Testis (tissue), 3 donors: ENCODE measurements around the gene IQSEC1. TPM values are rescaled to one million over a fixed set of nuclear protein-coding genes. Genes with fewer than 3 reads are reported as not detected.

Source experiments
- DNase-seq: peaks from one replicate; pipeline ENCODE4 v3.0.0-alpha.2; 2019
- H3K27ac ChIP-seq, 2 donors: fragments of 200-600 bp; sonication (generic); one replicate each; pipeline ENCODE4 v1.5.1; 2019
- H3K27me3 ChIP-seq: fragments of 200-600 bp; sonication (generic); one replicate; pipeline ENCODE4 v1.5.1; 2019
- H3K36me3 ChIP-seq: fragments of 200-600 bp; sonication (generic); one replicate; pipeline ENCODE4 v1.5.1; 2017; ENCODE audit warnings: low read depth; ENCODE audit errors: missing control alignments
- H3K4me1 ChIP-seq: fragments of 200-600 bp; sonication (generic); one replicate; pipeline ENCODE4 v1.5.1; 2019
- H3K4me3 ChIP-seq, 2 donors: fragments of 200-600 bp; sonication (generic); one replicate each; pipeline ENCODE4 v1.5.1; 2017 to 2019
- H3K9me3 ChIP-seq: fragments of 200-600 bp; sonication (generic); one replicate; pipeline ENCODE4 v1.5.1; 2017
- CTCF ChIP-seq, 3 experiments: fragments of 450-650 bp in 2 of 3; fragments of 200-600 bp in 1 of 3; sonication (generic) in 1 of 3; IDR thresholded peaks; one replicate each; pipeline ENCODE4 v1.5.1; 2016 to 2019; ENCODE audit warnings: antibody characterized with exemption in 3 of 3, mild to moderate bottlenecking in 2 of 3, moderate library complexity in 1 of 3
- POLR2A ChIP-seq: fragments of 450-650 bp; IDR thresholded peaks from one replicate; pipeline ENCODE4 v1.6.1; 2017; ENCODE audit warnings: antibody characterized with exemption, mild to moderate bottlenecking, moderate library complexity
- WGBS, 2 donors: methylation state at CpG; one replicate each; pipeline ENCODE4 v1.1.5; 2018; 5-methylcytosine and 5-hydroxymethylcytosine counted together
- intact Hi-C: fragments of 100-400 bp; cut with DNase I; formaldehyde crosslinking; loops from one replicate; pipeline ENCODE4 v1.15.1; 2023; ENCODE audit warnings: low total_unique reads
- polyA plus RNA-seq: library from polyadenylated mRNA; stranded (reverse); fragments of 350-450 nt; fragmentation: Illumina TruSeq; extraction: RNeasy Lipid Tissue Mini Kit (QIAGEN cat#74804); gene quantifications from one replicate; pipeline ENCODE4 v1.2.3, GENCODE V29; 2014; ENCODE audit warnings: low read depth, low replicate concordance; ENCODE audit not compliant: insufficient read depth
- total RNA-seq, 2 donors: library from RNA; depleted of rRNA; stranded (reverse); fragments of >200 nt; gene quantifications; one replicate each; pipeline ENCODE4 v1.2.3, GENCODE V29; 2016

The IQSEC1 gene
- total and polyA plus RNA-seq, 3 donors from 2014 or later: 32.9 to 89.4 (median 74.3) TPM

GRCh38 chr3:13077431-13078162, 4.4 kb upstream of the IQSEC1 start:
- peak; percentile 67 for DNase-seq
- Histone ChIP-seq H3K4me1 (peaks cover 26% of the 10 kb centered on the region), H3K4me3 (no peak overlapping the region), H3K27me3 (no peaks in the 10 kb centered on the region), H3K27ac (no peak overlapping the region), H3K36me3 (no peaks in the 10 kb centered on the region), H3K9me3 (no peaks in the 10 kb centered on the region)
- WGBS, 2 donors: 36 to 38% methylated on average over 10 to 21 of the region's 21 CpGs
- intact Hi-C loops: no loop called here
- no peak for TF ChIP-seq CTCF (IDR thresholded peaks at IDR 0.05)

GRCh38 chr3:13075986-13076654, 2.9 kb upstream of the IQSEC1 start:
- TF ChIP-seq CTCF (IDR thresholded peaks at IDR 0.05) (no peak), POLR2A (no peak)
- no peak for DNase-seq
- intact Hi-C loops: no loop called here

GRCh38 chr3:13075318-13075717, 2.1 kb upstream of the IQSEC1 start:
- Histone ChIP-seq H3K4me1 (peaks cover 23% of the 10 kb centered on the region), H3K27ac (no peak overlapping the region), H3K36me3 (no peaks in the 10 kb centered on the region), H3K9me3 (no peaks in the 10 kb centered on the region), H3K27me3 (no peaks in the 10 kb centered on the region), H3K4me3 (no peak overlapping the region)
- TF ChIP-seq POLR2A (no peak), CTCF (IDR thresholded peaks at IDR 0.05) (no peak)
- 83 to 89% methylated on average over 7 of the region's 7 CpGs for WGBS, 2 donors
- intact Hi-C loops: no loop called here
- DNase-seq: no peak

More at GRCh38 chr3:13075986-13076654, 2.9 kb upstream of the IQSEC1 start:
- Histone ChIP-seq H3K9me3 (no peaks in the 10 kb centered on the region), H3K4me1 (peaks cover 23% of the 10 kb centered on the region), H3K27ac (no peak overlapping the region), H3K4me3 (no peak overlapping the region), H3K36me3 (no peaks in the 10 kb centered on the region), H3K27me3 (no peaks in the 10 kb centered on the region)
- WGBS, 2 donors: 72 to 78% methylated on average over 8 to 9 of the region's 9 CpGs

DNA sequence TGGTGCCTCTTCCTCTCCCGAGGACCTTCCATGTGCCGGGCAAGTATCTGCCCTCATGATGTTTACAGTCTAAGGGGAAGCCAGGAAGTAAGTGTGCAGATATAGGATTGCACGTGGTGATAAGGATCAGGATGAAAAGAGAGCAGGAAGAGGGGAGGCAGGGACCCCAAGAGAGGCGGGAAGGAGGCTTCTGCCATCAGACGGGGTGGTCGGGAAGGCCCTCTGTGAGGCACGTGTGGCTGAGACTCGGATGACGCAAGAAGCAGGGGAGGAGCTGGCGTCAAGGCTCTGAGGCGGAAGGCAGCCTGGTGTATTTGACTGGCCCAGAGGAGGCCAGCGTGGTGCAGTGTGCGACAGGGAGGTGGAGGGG, 762 bp upstream of the IQSEC1 start:
- no peaks in the 10 kb centered on the region for H3K9me3 ChIP-seq
- H3K4me1 ChIP-seq: peaks cover 23% of the 10 kb centered on the region
- 36 to 44% methylated on average over 13 of the region's 13 CpGs for WGBS, 2 donors
- H3K36me3 ChIP-seq: no peaks in the 10 kb centered on the region
- no peak overlapping the region for H3K27ac ChIP-seq
- TF ChIP-seq POLR2A (no peak), CTCF (IDR thresholded peaks at IDR 0.05) (no peak)
- H3K4me3 ChIP-seq: no peak overlapping the region
- intact Hi-C loops: no loop called here
- no peaks in the 10 kb centered on the region for H3K27me3 ChIP-seq
- no peak for DNase-seq
